NCI-H2171 (cell line): Measurements from ENCODE around the gene OLIG1.

Experiments
- DNase-seq: peaks from one replicate; lab custom pipeline; 2025; lab: John Stamatoyannopoulos, UW

The OLIG1 gene

GRCh38 chr21:33031152-33031911, 38.6 kb upstream of the OLIG1 start:
- DNase-seq, result no peak

GRCh38 chr21:33032434-33033047, 37.4 kb upstream of the OLIG1 start:
- no peak for DNase-seq

GRCh38 chr21:33033094-33033951, 36.6 kb upstream of the OLIG1 start:
- DNase-seq, result no peak

- DNase-seq, result no peak
Measured at GRCh38 chr21:33033961-33034413, 36.0 kb upstream of the OLIG1 start.

GRCh38 chr21:33035147-33035546, 34.8 kb upstream of the OLIG1 start:
- DNase-seq, result no peak

GRCh38 chr21:33036430-33037162, 33.3 kb upstream of the OLIG1 start:
- DNase-seq, result no peak

GRCh38 chr21:33037501-33037900, 32.4 kb upstream of the OLIG1 start:
- DNase-seq, result no peak

GRCh38 chr21:33039536-33039935, 30.4 kb upstream of the OLIG1 start:
- peak; percentile 75 for DNase-seq

- no peak for DNase-seq
Measured at GRCh38 chr21:33040215-33040614, 29.7 kb upstream of the OLIG1 start.

- DNase-seq, result no peak
Measured at GRCh38 chr21:33041981-33042380, 28.0 kb upstream of the OLIG1 start.

- no peak for DNase-seq
Measured at GRCh38 chr21:33042812-33043211, 27.1 kb upstream of the OLIG1 start.

- DNase-seq, result peak; percentile 74
Measured at GRCh38 chr21:33046455-33046854, 23.5 kb upstream of the OLIG1 start.

GRCh38 chr21:33047231-33047630, 22.7 kb upstream of the OLIG1 start:
- DNase-seq, result no peak

- DNase-seq, result no peak
Measured at GRCh38 chr21:33051925-33052324, 18.0 kb upstream of the OLIG1 start.

GRCh38 chr21:33053951-33054350, 16.0 kb upstream of the OLIG1 start:
- DNase-seq, result no peak

GRCh38 chr21:33055991-33056390, 13.9 kb upstream of the OLIG1 start:
- DNase-seq, result no peak

- DNase-seq, result no peak
Measured at GRCh38 chr21:33057385-33057940, 12.5 kb upstream of the OLIG1 start.

GRCh38 chr21:33058527-33058926, 11.4 kb upstream of the OLIG1 start:
- DNase-seq, result peak; percentile 86

- DNase-seq, result no peak
Measured at GRCh38 chr21:33058957-33059356, 11.0 kb upstream of the OLIG1 start.

- DNase-seq, result no peak
Measured at GRCh38 chr21:33059380-33059841, 10.5 kb upstream of the OLIG1 start.

GRCh38 chr21:33061233-33061632, 8.7 kb upstream of the OLIG1 start:
- DNase-seq, result no peak
